ENCODE data around the gene SDF4.

Gene SDF4

GRCh38 chr1:1223321-1223720 lies 8.5 kb downstream of the SDF4 start:
- Histone ChIP-seq H3K4me3 (ENCODE audit: low read depth in 1 of 2, low read length in 2 of 2) (no peak overlapping the region), H3K4me1 (ENCODE audit: insufficient read depth, low read length) (no peaks in the 10 kb centered on the region), H3K27me3 (ENCODE audit: insufficient read depth, low read length, poor library complexity) (no peaks in the 10 kb centered on the region), H4K20me1 (ENCODE audit: insufficient read depth, low read length) (peaks cover 67% of the 10 kb centered on the region), H3K27ac (ENCODE audit: low read length) (no peak overlapping the region), H3K36me3 (ENCODE audit: insufficient read depth, low read length) (peaks cover 94% of the 10 kb centered on the region), H3K9ac (ENCODE audit: low read depth, low read length) (no peak overlapping the region), H2AFZ (ENCODE audit: low read depth, low read length) (no peak overlapping the region), H3K4me2 (ENCODE audit: insufficient read depth, low read length) (no peak overlapping the region), H3K9me3 (ENCODE audit: insufficient read depth, low read length, severe bottlenecking) (no peaks in the 10 kb centered on the region), H3K79me2 (ENCODE audit: insufficient read depth, low read length) (peaks cover 41% of the 10 kb centered on the region)
- DNase-seq = no peak
- ATAC-seq (ENCODE audit: insufficient read depth, low read depth) = no peak
- TF ChIP-seq CTCF (IDR thresholded peaks at IDR 0.05; ENCODE audit: borderline replicate concordance, extremely low read depth, low read length, poor library complexity, severe bottlenecking) = no peak
- no peak for TF ChIP-seq EZH2 (IDR thresholded peaks at IDR 0.05; ENCODE audit: borderline replicate concordance, low read depth, low read length, severe bottlenecking)

- peaks cover 34% of the 10 kb centered on the region for H3K79me2 ChIP-seq (ENCODE audit: insufficient read depth, low read length)
- no peaks in the 10 kb centered on the region for H3K4me1 ChIP-seq (ENCODE audit: insufficient read depth, low read length)
- ATAC-seq (ENCODE audit: insufficient read depth, low read depth) (no peak), DNase-seq (no peak)
- no peaks in the 10 kb centered on the region for H3K9me3 ChIP-seq (ENCODE audit: insufficient read depth, low read length, severe bottlenecking)
- no peak for TF ChIP-seq EZH2 (IDR thresholded peaks at IDR 0.05; ENCODE audit: borderline replicate concordance, low read depth, low read length, severe bottlenecking)
- no peak for TF ChIP-seq CTCF (IDR thresholded peaks at IDR 0.05; ENCODE audit: borderline replicate concordance, extremely low read depth, low read length, poor library complexity, severe bottlenecking)
- peaks cover 93% of the 10 kb centered on the region for H3K36me3 ChIP-seq (ENCODE audit: insufficient read depth, low read length)
- H3K27ac ChIP-seq (ENCODE audit: low read length) = no peak overlapping the region
- no peak overlapping the region for H3K4me3 ChIP-seq (ENCODE audit: low read depth in 1 of 2, low read length in 2 of 2)
- no peak overlapping the region for H3K9ac ChIP-seq (ENCODE audit: low read depth, low read length)
- no peak overlapping the region for H2AFZ ChIP-seq (ENCODE audit: low read depth, low read length)
- no peaks in the 10 kb centered on the region for H3K27me3 ChIP-seq (ENCODE audit: insufficient read depth, low read length, poor library complexity)
- H4K20me1 ChIP-seq (ENCODE audit: insufficient read depth, low read length) = peaks cover 68% of the 10 kb centered on the region
- H3K4me2 ChIP-seq (ENCODE audit: insufficient read depth, low read length) = no peak overlapping the region
These were observed 9.1 kb downstream of the SDF4 start for GRCh38 chr1:1222575-1223225.

GRCh38 chr1:1221887-1222574 lies 9.8 kb downstream of the SDF4 start:
- H3K36me3 ChIP-seq (ENCODE audit: insufficient read depth, low read length) = peaks cover 92% of the 10 kb centered on the region
- peaks cover 64% of the 10 kb centered on the region for H4K20me1 ChIP-seq (ENCODE audit: insufficient read depth, low read length)

More at GRCh38 chr1:1221887-1222574, 9.8 kb downstream of the SDF4 start:
- Histone ChIP-seq H3K79me2 (ENCODE audit: insufficient read depth, low read length) (peaks cover 30% of the 10 kb centered on the region), H3K9ac (ENCODE audit: low read depth, low read length) (no peak overlapping the region), H3K9me3 (ENCODE audit: insufficient read depth, low read length, severe bottlenecking) (no peaks in the 10 kb centered on the region), H3K27me3 (ENCODE audit: insufficient read depth, low read length, poor library complexity) (no peaks in the 10 kb centered on the region), H3K4me3 (ENCODE audit: low read depth in 1 of 2, low read length in 2 of 2) (no peak overlapping the region), H3K4me1 (ENCODE audit: insufficient read depth, low read length) (no peaks in the 10 kb centered on the region), H3K27ac (ENCODE audit: low read length) (no peak overlapping the region), H3K4me2 (ENCODE audit: insufficient read depth, low read length) (no peak overlapping the region), H2AFZ (ENCODE audit: low read depth, low read length) (no peak overlapping the region)
- TF ChIP-seq EZH2 (IDR thresholded peaks at IDR 0.05; ENCODE audit: borderline replicate concordance, low read depth, low read length, severe bottlenecking) (no peak), CTCF (IDR thresholded peaks at IDR 0.05; ENCODE audit: borderline replicate concordance, extremely low read depth, low read length, poor library complexity, severe bottlenecking) (no peak)
- no peak; the same call in 2 of the 3 replicates for ATAC-seq (ENCODE audit: insufficient read depth, low read depth)
- no peak for DNase-seq

Data from DND-41 (cell line).